Peyer's patch (tissue), 4 donors: ENCODE results near the gene VWA1.

Source experiments
- CTCF ChIP-seq, 6 experiments: fragments of 450-650 bp in 4 of 6; fragments of 200-600 bp in 2 of 6; sonication (generic) in 1 of 6; IDR thresholded peaks; one replicate each; pipeline ENCODE4 v1.5.1; 2017 to 2019; ENCODE audit warnings: antibody characterized with exemption in 6 of 6, mild to moderate bottlenecking in 3 of 6, moderate library complexity in 1 of 6
- POLR2A ChIP-seq, 2 donors: fragments of 450-650 bp; IDR thresholded peaks; one replicate each; pipeline ENCODE4 v1.5.1; 2017; ENCODE audit warnings: antibody characterized with exemption in 2 of 2, mild to moderate bottlenecking in 2 of 2, moderate library complexity in 2 of 2

GRCh38 chr1:1418464-1419362 is 16.8 kb upstream of the VWA1 start:
- TF ChIP-seq CTCF (IDR thresholded peaks at IDR 0.05) (no peak), POLR2A (IDR thresholded peaks at IDR 0.05) (no peak)
